ENCODE results near the gene AURKAIP1. TPM values are rescaled to one million over a fixed set of nuclear protein-coding genes. Genes with fewer than 3 reads are reported as not detected.

Gene AURKAIP1
- total and polyA plus RNA-seq, 2 experiments from 2014 or later = 118 to 218 TPM

DNA sequence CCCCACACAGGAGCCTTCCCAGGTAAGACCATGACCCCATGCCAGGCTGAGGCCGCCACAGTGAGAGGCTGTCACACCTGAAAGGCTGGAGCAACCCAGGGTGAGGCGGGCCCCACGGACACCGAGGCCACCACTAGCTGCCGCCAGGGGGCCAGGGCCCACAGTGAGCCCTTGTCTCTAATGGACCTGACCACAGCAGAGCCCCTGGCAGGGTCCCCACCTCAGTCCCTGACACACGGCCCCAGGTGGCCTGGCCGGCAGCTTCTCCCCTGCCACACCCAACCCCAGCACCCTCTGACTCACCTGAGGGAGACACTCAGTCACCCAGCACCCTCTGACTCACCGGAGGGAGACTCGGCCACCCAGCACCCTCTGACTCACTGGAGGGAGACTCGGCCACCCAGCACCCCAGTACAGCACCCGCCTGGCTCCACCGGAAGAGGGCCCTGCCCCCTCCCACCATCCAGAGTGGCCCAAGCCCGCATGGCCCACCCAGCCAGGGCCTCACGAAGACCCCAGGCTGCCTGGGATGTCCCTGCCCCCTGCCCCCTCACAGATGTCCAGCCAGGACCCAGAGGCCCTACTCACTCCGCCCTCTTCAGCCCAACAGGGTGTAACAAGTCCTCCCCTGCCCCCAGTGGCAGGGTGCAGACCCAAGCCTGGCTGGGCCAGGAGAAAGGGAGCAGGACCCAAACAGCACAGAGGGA lies 30.2 kb downstream of the AURKAIP1 start:
- Histone ChIP-seq H3K27ac (peak overlapping the region; percentile 41), H3K4me1 (ENCODE audit: insufficient read depth) (peaks cover 23% of the 10 kb centered on the region), H3F3A (ENCODE audit: insufficient read depth) (no peaks in the 10 kb centered on the region), H3K4me2 (ENCODE audit: unreplicated experiment) (peak overlapping the region; percentile 61), H3K36me3 (ENCODE audit: low read depth) (no peaks in the 10 kb centered on the region; the same call in 1 of the 2 replicates), H4K20me1 (ENCODE audit: insufficient read depth) (no peaks in the 10 kb centered on the region), H3K9me3 (ENCODE audit: low read depth) (no peaks in the 10 kb centered on the region), H3K4me3 (peak overlapping the region; percentile 42; the same call in 1 of the 2 replicates), H2AFZ (no peak overlapping the region), H3K9ac (peak overlapping the region; percentile 47), H3K9me2 (ENCODE audit: insufficient read depth) (no peaks in the 10 kb centered on the region), H3K27me3 (replicated peaks; ENCODE audit: insufficient read depth) (no peaks in the 10 kb centered on the region), H3K79me2 (ENCODE audit: insufficient read depth) (peaks cover 79% of the 10 kb centered on the region)
- WGBS, 2 experiments (ENCODE audit: low coverage in 1 of 2, low lambda C conversion rate in 2 of 2, missing lambda C conversion rate in 2 of 2) = 41 to 64% methylated on average over 10 to 13 of the region's 15 CpGs
- DNase-seq = peak; percentile 93
- in situ Hi-C loops (cut with MboI) = no loop called here
- no peak for TF ChIP-seq EZH2phosphoT487 (IDR thresholded peaks at IDR 0.05; ENCODE audit: insufficient read depth, low read depth)
- TF ChIP-seq EZH2 (IDR thresholded peaks at IDR 0.05; ENCODE audit: insufficient read depth, poor library complexity, severe bottlenecking) = no peak

GRCh38 chr1:1343811-1344421 lies 31.1 kb downstream of the AURKAIP1 start:
- in situ Hi-C loops (cut with MboI) = no loop called here
- H3K9ac ChIP-seq = no peak overlapping the region
- no peaks in the 10 kb centered on the region for H4K20me1 ChIP-seq (ENCODE audit: insufficient read depth)
- peaks cover 79% of the 10 kb centered on the region for H3K79me2 ChIP-seq (ENCODE audit: insufficient read depth)
- no peaks in the 10 kb centered on the region for H3K9me3 ChIP-seq (ENCODE audit: low read depth)
- no peak overlapping the region for H2AFZ ChIP-seq
- H3K4me1 ChIP-seq (ENCODE audit: insufficient read depth) = peaks cover 23% of the 10 kb centered on the region
- H3K27ac ChIP-seq = no peak overlapping the region; the same call in 1 of the 2 replicates
- no peak for DNase-seq
- no peaks in the 10 kb centered on the region for H3K9me2 ChIP-seq (ENCODE audit: insufficient read depth)
- H3K4me2 ChIP-seq (ENCODE audit: unreplicated experiment) = no peak overlapping the region
- no peaks in the 10 kb centered on the region; the same call in 1 of the 2 replicates for H3K36me3 ChIP-seq (ENCODE audit: low read depth)
- H3K4me3 ChIP-seq = no peak overlapping the region
- H3K27me3 ChIP-seq (replicated peaks; ENCODE audit: insufficient read depth) = no peaks in the 10 kb centered on the region
- WGBS, 2 experiments (ENCODE audit: low coverage in 1 of 2, low lambda C conversion rate in 2 of 2, missing lambda C conversion rate in 2 of 2) = 85 to 89% methylated on average over 23 to 24 of the region's 24 CpGs
- TF ChIP-seq EZH2 (IDR thresholded peaks at IDR 0.05; ENCODE audit: insufficient read depth, poor library complexity, severe bottlenecking) (no peak), EZH2phosphoT487 (IDR thresholded peaks at IDR 0.05; ENCODE audit: insufficient read depth, low read depth) (no peak)
- H3F3A ChIP-seq (ENCODE audit: insufficient read depth) = no peaks in the 10 kb centered on the region

GRCh38 chr1:1342584-1343115 lies 32.4 kb downstream of the AURKAIP1 start:
- H3K79me2 ChIP-seq (ENCODE audit: insufficient read depth) = peaks cover 67% of the 10 kb centered on the region
- 84 to 89% methylated on average over 9 to 18 of the region's 18 CpGs for WGBS, 2 experiments (ENCODE audit: low coverage in 1 of 2, low lambda C conversion rate in 2 of 2, missing lambda C conversion rate in 2 of 2)
- no peaks in the 10 kb centered on the region for H3K9me3 ChIP-seq (ENCODE audit: low read depth)
- no peak overlapping the region for H2AFZ ChIP-seq
- in situ Hi-C loops (cut with MboI) = no loop called here
- no peaks in the 10 kb centered on the region for H3K9me2 ChIP-seq (ENCODE audit: insufficient read depth)
- no peaks in the 10 kb centered on the region for H3F3A ChIP-seq (ENCODE audit: insufficient read depth)
- H3K4me2 ChIP-seq (ENCODE audit: unreplicated experiment) = no peak overlapping the region
- H3K4me1 ChIP-seq (ENCODE audit: insufficient read depth) = peaks cover 23% of the 10 kb centered on the region
- no peak overlapping the region for H3K27ac ChIP-seq
- no peak for DNase-seq
- no peaks in the 10 kb centered on the region for H4K20me1 ChIP-seq (ENCODE audit: insufficient read depth)
- H3K4me3 ChIP-seq = no peak overlapping the region
- no peak overlapping the region for H3K9ac ChIP-seq
- no peaks in the 10 kb centered on the region; the same call in 1 of the 2 replicates for H3K36me3 ChIP-seq (ENCODE audit: low read depth)
- TF ChIP-seq EZH2 (IDR thresholded peaks at IDR 0.05; ENCODE audit: insufficient read depth, poor library complexity, severe bottlenecking) (no peak), EZH2phosphoT487 (IDR thresholded peaks at IDR 0.05; ENCODE audit: insufficient read depth, low read depth) (no peak)
- no peaks in the 10 kb centered on the region for H3K27me3 ChIP-seq (replicated peaks; ENCODE audit: insufficient read depth)

DNA sequence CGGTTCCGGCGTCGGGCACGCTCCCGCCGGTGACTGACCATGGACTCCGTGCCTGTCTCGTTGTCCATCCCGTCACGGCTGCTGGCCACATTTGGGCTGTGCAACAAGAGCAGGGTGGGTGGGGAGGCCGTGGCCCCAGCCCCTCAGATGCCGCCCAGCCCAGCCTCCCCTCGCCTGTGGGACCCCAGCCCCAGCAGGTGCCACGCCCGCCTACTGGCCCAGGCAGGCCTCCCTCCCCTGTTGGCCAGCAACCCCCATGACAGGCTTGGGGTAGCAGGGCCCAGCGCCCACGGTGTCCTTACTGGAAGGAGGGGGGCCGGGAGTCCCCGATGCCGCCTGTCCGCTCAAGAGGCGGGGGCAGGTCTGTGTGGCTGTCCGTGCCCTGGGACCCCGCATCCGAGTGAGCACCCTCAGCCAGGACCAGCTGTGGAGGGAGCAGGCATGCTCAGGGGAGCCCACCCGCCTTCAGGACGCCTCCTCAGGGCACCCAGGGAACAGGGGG lies 32.9 kb downstream of the AURKAIP1 start:
- Histone ChIP-seq H3F3A (ENCODE audit: insufficient read depth) (no peaks in the 10 kb centered on the region), H3K4me1 (ENCODE audit: insufficient read depth) (peaks cover 23% of the 10 kb centered on the region), H3K79me2 (ENCODE audit: insufficient read depth) (peaks cover 62% of the 10 kb centered on the region), H3K9me3 (ENCODE audit: low read depth) (no peaks in the 10 kb centered on the region), H2AFZ (no peak overlapping the region), H3K9me2 (ENCODE audit: insufficient read depth) (no peaks in the 10 kb centered on the region), H3K36me3 (ENCODE audit: low read depth) (no peaks in the 10 kb centered on the region; the same call in 1 of the 2 replicates), H3K27me3 (replicated peaks; ENCODE audit: insufficient read depth) (no peaks in the 10 kb centered on the region), H3K9ac (no peak overlapping the region), H3K27ac (no peak overlapping the region), H3K4me3 (no peak overlapping the region), H3K4me2 (ENCODE audit: unreplicated experiment) (no peak overlapping the region), H4K20me1 (ENCODE audit: insufficient read depth) (no peaks in the 10 kb centered on the region)
- DNase-seq = no peak
- 94 to 96% methylated on average over 9 to 26 of the region's 28 CpGs for WGBS, 2 experiments (ENCODE audit: low coverage in 1 of 2, low lambda C conversion rate in 2 of 2, missing lambda C conversion rate in 2 of 2)
- no peak for TF ChIP-seq EZH2phosphoT487 (IDR thresholded peaks at IDR 0.05; ENCODE audit: insufficient read depth, low read depth)
- TF ChIP-seq EZH2 (IDR thresholded peaks at IDR 0.05; ENCODE audit: insufficient read depth, poor library complexity, severe bottlenecking) = no peak
- in situ Hi-C loops (cut with MboI) = no loop called here

All from GM23248 (cell line).